ENCODE data around the gene FASN. TPM values are rescaled to one million over a fixed set of nuclear protein-coding genes. Genes with fewer than 3 reads are reported as not detected.
A peak's percentile ranks its signal among the peaks of the same experiment; 100 is the strongest.

Gene FASN
- total and polyA plus RNA-seq, 2 of the 13 experiments (the other 11 are each of a cell fraction or from before 2014, with no cell fraction given), result 51.7 to 101 TPM

DNA sequence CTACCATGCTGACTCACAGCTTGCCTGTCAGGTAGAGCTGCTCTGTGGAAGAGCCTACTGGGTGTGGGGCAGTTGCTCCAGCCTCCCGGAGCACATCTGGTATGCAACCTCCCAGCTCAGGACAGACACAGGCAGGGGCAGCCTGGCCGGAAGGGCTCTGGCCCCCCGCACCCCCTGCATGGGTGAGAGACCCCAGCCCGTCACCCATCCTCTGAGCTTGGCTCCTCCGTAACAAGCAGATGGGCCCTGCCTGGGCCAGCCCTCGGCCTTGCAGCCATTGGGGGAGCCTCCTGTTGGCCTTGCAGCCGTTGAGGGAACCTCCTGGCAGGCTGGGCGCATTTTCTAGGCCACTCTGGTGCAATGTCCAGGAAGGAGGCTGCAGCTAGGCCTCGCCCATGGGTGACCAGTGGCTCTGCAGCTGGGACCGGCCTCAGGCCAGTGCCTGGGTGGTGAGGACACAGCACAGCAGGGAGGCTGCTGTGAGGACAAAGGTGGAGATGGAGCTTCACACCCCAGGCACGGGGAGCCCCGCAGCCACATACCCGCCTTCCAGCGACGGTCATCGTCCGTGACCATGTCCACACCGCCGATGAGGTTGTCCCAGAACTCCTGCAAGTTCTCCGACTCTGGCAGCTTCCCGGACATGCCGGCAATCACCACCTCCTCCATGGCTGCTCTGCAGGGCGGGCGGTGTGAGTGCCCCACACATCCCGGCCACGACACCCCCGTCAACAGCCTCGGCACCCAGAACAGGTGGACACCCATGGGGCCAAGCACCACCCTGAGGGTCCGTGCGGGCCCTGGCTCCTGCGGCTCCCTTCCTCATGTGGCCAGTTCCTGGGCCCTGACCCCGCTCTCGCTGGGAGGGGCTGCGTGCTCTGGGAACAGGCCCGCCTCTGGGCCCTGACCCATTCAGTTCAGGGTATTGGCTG is 2.0 kb downstream of the FASN start (continued):
- TF ChIP-seq, protein P1, sequence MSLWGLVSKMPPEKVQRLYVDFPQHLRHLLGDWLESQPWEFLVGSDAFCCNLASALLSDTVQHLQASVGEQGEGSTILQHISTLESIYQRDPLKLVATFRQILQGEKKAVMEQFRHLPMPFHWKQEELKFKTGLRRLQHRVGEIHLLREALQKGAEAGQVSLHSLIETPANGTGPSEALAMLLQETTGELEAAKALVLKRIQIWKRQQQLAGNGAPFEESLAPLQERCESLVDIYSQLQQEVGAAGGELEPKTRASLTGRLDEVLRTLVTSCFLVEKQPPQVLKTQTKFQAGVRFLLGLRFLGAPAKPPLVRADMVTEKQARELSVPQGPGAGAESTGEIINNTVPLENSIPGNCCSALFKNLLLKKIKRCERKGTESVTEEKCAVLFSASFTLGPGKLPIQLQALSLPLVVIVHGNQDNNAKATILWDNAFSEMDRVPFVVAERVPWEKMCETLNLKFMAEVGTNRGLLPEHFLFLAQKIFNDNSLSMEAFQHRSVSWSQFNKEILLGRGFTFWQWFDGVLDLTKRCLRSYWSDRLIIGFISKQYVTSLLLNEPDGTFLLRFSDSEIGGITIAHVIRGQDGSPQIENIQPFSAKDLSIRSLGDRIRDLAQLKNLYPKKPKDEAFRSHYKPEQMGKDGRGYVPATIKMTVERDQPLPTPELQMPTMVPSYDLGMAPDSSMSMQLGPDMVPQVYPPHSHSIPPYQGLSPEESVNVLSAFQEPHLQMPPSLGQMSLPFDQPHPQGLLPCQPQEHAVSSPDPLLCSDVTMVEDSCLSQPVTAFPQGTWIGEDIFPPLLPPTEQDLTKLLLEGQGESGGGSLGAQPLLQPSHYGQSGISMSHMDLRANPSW (CRISPR knock-in tag; IDR thresholded peaks at IDR 0.05; ENCODE audit: borderline replicate concordance), result no peak
- TF ChIP-seq NFIB (CRISPR knock-in tag; IDR thresholded peaks at IDR 0.05; ENCODE audit: borderline replicate concordance) (no peak), ZNF367 (CRISPR knock-in tag; IDR thresholded peaks at IDR 0.05; ENCODE audit: borderline replicate concordance) (no peak), ZC3H4 (CRISPR knock-in tag; IDR thresholded peaks at IDR 0.05; ENCODE audit: borderline replicate concordance) (no peak; the same call in 1 of the 2 replicates), SP1 (IDR thresholded peaks at IDR 0.05) (no peak), SP1 (CRISPR knock-in tag; IDR thresholded peaks at IDR 0.05) (no peak), TAF1 (CRISPR knock-in tag; IDR thresholded peaks at IDR 0.05) (peak; percentile 17; the same call in 1 of the 2 replicates), HNF4G (IDR thresholded peaks at IDR 0.05; ENCODE audit: borderline replicate concordance, low read depth, low read length) (no peak), HNF4G (CRISPR knock-in tag; IDR thresholded peaks at IDR 0.05; ENCODE audit: borderline replicate concordance, low read depth) (no peak), ETV5 (CRISPR knock-in tag; IDR thresholded peaks at IDR 0.05; ENCODE audit: borderline replicate concordance) (no peak), TCF7 (IDR thresholded peaks at IDR 0.05; ENCODE audit: low read depth) (no peak), ZNF761 (CRISPR knock-in tag; conservative IDR thresholded peaks at IDR 0.05) (no peak), ZNF207 (IDR thresholded peaks at IDR 0.05; ENCODE audit: borderline replicate concordance) (no peak), MIXL1 (CRISPR knock-in tag; IDR thresholded peaks at IDR 0.05) (no peak), CCAR2 (optimal IDR thresholded peaks at IDR 0.05; ENCODE audit: low read depth, low read length) (no peak), ZBTB7A (CRISPR knock-in tag; IDR thresholded peaks at IDR 0.05) (0 out of 2 replicates have a peak, but pooled peaks have one; percentile 50)
- TF ChIP-seq, protein P2, sequence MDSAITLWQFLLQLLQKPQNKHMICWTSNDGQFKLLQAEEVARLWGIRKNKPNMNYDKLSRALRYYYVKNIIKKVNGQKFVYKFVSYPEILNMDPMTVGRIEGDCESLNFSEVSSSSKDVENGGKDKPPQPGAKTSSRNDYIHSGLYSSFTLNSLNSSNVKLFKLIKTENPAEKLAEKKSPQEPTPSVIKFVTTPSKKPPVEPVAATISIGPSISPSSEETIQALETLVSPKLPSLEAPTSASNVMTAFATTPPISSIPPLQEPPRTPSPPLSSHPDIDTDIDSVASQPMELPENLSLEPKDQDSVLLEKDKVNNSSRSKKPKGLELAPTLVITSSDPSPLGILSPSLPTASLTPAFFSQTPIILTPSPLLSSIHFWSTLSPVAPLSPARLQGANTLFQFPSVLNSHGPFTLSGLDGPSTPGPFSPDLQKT (CRISPR knock-in tag; IDR thresholded peaks at IDR 0.05; ENCODE audit: borderline replicate concordance), result no peak
- TF ChIP-seq, protein P3, sequence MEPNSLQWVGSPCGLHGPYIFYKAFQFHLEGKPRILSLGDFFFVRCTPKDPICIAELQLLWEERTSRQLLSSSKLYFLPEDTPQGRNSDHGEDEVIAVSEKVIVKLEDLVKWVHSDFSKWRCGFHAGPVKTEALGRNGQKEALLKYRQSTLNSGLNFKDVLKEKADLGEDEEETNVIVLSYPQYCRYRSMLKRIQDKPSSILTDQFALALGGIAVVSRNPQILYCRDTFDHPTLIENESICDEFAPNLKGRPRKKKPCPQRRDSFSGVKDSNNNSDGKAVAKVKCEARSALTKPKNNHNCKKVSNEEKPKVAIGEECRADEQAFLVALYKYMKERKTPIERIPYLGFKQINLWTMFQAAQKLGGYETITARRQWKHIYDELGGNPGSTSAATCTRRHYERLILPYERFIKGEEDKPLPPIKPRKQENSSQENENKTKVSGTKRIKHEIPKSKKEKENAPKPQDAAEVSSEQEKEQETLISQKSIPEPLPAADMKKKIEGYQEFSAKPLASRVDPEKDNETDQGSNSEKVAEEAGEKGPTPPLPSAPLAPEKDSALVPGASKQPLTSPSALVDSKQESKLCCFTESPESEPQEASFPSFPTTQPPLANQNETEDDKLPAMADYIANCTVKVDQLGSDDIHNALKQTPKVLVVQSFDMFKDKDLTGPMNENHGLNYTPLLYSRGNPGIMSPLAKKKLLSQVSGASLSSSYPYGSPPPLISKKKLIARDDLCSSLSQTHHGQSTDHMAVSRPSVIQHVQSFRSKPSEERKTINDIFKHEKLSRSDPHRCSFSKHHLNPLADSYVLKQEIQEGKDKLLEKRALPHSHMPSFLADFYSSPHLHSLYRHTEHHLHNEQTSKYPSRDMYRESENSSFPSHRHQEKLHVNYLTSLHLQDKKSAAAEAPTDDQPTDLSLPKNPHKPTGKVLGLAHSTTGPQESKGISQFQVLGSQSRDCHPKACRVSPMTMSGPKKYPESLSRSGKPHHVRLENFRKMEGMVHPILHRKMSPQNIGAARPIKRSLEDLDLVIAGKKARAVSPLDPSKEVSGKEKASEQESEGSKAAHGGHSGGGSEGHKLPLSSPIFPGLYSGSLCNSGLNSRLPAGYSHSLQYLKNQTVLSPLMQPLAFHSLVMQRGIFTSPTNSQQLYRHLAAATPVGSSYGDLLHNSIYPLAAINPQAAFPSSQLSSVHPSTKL (CRISPR knock-in tag; IDR thresholded peaks at IDR 0.05), result no peak
- TF ChIP-seq, protein P4, sequence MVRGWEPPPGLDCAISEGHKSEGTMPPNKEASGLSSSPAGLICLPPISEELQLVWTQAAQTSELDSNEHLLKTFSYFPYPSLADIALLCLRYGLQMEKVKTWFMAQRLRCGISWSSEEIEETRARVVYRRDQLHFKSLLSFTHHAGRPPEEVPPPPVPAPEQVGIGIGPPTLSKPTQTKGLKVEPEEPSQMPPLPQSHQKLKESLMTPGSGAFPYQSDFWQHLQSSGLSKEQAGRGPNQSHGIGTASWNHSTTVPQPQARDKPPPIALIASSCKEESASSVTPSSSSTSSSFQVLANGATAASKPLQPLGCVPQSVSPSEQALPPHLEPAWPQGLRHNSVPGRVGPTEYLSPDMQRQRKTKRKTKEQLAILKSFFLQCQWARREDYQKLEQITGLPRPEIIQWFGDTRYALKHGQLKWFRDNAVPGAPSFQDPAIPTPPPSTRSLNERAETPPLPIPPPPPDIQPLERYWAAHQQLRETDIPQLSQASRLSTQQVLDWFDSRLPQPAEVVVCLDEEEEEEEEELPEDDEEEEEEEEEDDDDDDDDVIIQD (CRISPR knock-in tag; IDR thresholded peaks at IDR 0.05; ENCODE audit: low read depth), result no peak
- TF ChIP-seq, protein P5, sequence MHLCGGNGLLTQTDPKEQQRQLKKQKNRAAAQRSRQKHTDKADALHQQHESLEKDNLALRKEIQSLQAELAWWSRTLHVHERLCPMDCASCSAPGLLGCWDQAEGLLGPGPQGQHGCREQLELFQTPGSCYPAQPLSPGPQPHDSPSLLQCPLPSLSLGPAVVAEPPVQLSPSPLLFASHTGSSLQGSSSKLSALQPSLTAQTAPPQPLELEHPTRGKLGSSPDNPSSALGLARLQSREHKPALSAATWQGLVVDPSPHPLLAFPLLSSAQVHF (CRISPR knock-in tag; IDR thresholded peaks at IDR 0.05), result no peak

Measured in HepG2 (cell line).